GM04504 (cell line): ENCODE data around the gene CSH2.
A peak's percentile ranks its signal among the peaks of the same experiment; 100 is the strongest.

Source experiments
- DNase-seq: peaks from one replicate; pipeline ENCODE4 v3.0.0-alpha.2; 2012; ENCODE audit warnings: low read depth

CSH2 gene

DNA sequence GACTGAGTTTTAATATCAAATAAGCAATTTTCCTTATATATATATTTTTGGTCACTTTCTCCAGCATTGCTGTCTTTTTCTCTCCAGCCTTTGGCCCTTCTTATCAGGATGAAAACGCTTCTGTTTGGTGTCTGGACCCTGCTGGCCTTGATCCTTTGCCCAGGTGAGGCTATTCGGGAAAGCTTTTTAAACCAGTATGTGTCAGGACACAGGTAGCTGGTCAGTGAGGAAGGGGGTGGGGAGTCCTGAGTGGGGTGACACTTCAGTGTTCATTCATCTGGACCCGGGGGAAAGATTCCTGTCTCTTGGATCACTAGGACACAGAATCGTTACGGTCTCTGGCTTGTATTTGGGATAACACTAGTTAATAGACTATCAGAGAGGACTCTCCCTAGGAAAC, 18.8 kb downstream of the CSH2 start:
- no peak for DNase-seq

DNA sequence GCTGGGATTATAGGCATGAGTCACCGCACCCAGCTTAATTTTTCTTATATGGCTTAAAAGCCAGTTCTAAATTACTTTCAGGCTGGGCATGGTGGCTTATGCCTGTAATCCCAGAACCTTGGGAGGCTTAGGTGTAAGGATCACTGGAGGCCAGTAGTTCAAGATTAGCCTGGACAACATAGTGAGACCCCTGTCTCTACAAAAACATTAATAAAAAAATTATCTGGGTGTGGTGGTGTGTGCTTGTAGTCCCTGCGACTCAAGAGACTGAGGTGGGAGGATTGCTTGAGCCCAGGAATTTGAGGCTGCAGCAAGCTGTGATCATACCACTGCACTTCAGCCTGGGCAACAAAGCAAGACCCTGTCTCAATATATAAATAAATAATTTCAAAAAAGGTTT, 20.2 kb downstream of the CSH2 start:
- DNase-seq = no peak

DNA sequence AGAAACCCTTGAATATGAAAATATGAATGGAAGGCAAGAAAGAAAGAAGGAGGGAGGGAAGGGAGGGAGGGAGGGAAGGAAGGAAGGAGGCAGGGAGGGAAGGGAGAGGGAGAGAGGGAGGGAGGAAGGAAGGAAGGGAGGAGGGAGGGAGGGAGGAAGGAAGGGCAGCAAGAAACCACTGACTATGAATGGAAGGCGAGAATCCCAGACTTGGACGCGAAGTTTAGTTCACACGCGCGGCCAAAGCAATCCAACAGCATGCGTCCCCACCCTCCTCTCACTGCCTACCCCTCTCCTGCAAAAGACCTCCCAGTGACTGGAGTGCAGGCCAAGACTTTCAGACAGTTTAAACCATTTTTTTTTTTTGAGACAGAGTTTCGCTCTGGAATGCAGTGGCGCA, 23.1 kb downstream of the CSH2 start:
- DNase-seq = no peak

DNA sequence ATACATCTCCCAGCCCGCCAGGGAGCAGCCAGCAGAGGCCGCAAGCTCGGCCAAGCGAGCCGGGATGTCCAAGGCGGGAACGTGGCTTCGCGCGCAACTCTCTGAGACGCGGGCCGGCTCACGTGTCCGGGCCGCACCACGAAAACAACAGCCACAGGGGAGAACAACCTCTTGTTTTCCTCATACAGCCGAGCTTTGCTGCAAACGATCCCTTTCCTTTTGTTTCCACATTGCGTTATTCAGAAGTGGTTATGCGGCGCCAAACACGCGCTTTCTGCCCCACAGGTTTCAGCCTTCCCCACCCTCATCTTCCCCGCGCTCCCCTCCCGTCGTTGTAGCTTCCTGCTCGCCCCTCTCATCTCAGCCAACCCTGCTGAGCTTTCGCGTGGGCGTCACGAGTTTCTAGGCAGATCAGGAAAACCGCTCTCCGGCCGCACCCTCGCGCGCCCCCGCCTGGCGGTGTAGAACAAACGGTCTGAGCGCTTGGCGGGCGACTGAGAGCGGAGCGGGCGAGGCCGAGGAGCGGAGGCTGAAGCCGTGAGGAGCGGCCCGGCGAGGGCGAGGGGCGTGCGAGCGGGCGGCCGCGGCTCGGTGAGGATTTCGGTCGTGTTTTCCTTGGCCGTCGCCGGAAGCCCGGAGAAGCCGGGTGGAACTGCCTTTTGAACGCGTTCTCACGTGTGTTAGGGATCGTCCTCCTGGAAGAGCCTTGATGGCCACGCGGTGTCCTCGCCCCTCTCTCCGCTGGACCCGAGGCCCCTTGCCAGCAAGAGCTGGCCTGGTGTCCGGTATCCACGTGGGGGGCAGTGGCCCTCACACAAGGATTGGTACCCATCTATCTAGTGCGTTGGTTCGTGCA, 24.4 kb downstream of the CSH2 start:
- peak; percentile 68 for DNase-seq

DNA sequence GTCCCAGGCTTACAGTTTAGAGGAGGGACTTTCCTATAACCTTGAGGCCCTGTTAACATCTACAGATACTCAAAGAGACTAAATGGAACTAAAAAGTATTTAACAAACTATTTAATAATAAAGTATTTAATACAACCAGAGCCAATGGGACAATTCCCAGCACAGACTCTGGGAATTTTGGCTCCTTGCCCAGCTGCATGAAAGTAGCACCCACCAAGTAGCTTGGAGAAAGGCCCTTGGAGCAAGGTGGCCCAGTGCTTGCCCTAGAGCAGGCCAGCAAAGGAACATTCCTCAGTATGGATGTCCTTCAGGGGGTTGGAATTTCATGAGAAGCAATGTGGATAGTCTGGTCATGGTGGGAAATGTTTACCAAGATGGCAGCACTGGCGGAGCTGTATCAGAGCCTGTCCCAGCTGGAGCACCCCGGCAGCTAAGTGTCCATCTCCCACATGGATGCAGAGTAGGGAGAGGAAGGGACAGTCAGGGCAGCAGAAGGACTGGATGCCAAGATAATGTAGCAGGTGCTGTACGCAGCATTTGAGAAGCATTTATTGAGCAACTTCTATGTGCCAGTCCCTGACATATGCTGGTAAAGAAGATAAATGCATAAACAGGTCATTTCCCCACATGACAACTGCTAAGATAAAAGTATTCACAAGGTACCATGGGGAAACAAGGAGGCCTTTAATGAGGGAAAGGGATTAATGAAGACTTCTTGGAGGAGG, 25.8 kb downstream of the CSH2 start:
- DNase-seq = no peak

DNA sequence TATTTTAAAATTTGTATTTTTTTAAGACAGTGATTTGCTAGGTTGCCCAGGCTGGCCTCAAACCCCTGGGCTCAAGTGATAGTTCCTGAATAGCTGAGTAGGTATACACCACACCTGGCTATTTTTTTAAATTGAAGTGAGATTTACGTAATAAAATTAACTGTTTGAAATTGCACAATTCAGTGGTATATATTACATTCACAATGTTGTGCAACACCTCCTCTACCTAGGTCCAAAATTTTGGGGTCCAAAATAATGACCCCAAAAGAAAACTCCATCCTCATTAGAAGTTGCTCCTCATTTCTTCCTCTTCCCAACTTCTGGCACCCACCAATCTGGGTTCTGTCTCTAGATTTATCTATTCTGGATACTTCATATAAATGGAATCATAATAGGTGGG, 28.0 kb downstream of the CSH2 start:
- DNase-seq = no peak

DNA sequence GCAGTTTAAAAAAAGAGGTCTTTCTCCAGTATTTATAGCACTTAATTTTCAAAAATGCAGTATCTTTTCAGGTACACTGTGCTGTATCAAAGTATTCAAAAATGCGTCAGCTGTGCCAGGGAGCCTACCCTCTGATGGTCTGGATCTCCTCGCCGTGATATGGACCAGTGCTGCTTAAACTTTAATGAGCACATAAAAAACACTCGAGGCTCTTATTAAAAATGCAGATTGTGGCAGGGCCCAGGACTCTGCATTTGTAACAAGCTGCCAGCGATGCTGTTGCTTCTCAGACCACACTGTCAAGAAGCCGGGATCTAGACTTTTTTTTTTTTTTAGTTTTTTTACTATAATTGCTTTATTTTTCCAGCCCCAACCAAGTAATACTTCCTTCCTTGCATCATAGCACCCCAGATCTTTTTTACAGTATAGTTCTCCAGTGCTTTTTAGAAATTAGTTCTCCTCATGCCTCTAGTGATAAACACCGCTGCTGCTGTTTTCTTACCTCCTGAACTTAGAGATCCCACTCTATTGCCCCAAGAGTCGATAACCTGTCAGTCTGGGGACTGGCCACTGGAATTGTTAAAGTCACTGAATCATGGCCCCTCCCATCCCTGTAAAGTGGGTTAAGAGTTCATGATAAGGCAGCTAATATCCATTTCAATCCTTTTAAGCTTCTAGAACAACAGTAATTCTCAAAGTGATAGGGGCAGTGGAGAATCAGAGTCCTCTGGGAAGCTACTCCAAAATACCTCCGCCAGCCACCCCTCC, 29.4 kb downstream of the CSH2 start:
- DNase-seq = no peak

DNA sequence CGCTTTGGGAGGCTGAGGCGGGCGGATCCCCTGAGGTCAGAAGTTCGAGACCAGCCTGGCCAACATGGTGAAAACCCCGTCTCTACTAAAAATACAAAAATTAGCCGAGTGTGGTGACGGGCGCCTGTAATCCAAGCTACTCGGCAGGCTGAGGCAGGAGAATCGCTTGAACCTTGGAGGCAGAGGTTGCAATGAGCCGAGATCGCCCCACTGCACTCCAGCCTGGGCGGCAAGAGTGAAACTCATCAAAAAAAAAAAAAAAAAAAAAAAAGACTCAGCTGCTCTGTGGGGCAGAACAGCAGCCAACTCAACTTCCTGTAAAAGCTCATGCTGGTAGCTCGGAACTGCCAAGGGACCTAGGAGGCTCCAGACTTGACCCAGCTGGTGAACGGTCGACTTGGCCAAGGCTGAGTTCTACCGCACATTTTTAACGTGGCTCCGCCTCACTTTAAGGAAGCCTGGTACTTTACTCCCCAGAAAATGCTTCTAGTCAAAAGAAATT, 30.0 kb downstream of the CSH2 start:
- peak; percentile 67 for DNase-seq

DNA sequence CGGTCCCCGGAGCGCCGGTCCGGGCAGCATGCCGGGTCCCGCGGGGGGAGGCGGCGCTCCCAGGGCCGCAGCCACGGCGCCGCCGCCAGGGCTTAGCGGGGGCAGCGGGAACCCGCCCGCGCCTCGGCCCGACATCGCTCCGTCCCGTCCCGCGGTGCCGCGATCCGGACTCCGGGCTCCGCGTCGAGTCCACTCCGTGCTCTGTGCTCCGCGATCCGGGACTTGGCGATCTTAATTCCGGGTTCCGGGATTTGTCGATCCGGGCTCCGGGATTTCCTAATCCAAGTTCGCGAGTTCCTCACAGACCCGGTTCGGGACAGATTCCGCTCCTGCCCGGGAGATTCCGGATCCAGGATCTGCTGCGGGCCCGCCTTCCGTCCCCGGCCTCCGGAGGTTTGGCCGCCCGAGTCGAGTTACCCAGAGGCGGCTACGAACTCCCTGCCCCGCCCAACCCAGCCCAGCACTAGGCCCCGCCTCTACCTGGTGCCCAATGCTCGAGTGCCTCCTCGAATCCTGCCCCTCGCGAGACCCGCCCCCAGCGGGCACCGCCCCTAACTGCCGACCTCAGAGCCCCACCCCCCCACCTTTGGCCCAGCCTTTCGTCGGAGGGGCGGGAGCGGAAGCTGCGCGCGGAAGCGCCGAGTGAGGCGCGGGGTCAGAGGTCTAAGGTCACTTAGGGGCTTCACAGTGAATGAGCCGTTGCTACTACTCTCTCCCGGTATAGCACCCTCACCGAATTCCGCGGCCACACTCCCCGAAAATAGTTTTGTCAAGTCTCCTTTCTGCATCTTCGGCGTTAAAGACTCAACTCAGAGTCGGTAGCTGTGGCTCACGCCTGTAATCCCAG, 30.7 kb downstream of the CSH2 start, which contains the start of gene SMARCD2:
Gene SMARCD2 (minus strand): TSS at position 146 of the 847 bp plus-strand sequence. CDS start 11 bp downstream, at position 135.
- peak; percentile 98 for DNase-seq

DNA sequence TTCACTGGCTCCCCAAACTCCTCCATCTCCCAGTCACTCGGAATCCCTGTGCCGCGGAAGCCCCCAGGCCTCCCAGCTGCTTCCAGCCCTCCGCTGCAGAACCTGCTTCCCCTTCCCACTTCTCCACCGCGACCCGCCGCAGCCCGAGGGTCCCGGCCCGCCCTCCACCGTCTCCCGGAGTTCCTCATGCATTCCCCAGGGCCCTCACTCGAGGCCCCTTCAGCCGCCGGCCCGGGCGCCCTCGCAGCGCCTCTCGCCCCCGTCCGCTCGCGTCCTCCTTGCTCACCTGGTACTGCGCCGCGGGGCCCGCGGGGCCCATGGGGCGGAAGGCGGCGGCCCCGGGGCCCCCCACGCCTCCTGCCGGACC, 31.3 kb downstream of the CSH2 start:
- no peak for DNase-seq

DNA sequence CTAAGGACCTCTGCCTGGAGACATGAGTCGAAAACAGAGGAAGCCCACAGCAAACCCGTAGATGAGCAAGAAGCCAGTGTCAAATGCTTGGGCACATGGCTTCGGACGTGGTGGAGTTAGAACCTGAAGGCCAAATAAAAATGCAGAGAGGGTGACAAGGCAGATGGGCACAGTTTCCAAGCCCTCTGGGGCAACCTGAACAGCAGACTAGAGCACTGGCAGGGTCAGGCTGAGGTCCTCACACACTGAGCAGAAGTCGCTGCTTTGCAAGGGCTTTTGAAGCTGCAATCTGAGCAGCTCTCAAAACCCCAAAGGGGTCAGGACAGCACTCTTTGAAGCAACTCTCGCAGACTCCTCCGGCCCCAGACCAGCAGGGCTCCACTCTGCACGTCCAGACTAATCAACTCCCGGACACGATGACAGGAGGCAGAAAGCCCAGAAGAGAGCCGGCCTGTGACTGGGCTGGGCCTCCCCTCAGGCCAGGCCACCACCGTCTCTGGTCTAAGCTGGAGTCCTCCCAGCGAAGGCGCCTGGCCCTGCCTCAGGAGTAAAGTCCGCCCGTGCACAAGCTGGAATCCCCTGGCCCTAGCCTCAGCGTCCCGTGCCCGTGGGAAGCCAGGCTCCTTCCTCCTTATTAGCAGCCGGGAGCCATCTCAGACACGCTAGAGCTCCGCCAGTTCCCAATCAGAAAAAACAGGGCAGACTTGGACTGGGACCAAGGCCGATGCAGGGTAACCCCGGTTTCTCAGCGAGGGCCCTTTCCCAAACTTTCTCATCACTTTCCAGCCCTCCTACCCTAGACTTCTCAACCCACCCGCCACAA, 31.9 kb downstream of the CSH2 start:
- no peak for DNase-seq

DNA sequence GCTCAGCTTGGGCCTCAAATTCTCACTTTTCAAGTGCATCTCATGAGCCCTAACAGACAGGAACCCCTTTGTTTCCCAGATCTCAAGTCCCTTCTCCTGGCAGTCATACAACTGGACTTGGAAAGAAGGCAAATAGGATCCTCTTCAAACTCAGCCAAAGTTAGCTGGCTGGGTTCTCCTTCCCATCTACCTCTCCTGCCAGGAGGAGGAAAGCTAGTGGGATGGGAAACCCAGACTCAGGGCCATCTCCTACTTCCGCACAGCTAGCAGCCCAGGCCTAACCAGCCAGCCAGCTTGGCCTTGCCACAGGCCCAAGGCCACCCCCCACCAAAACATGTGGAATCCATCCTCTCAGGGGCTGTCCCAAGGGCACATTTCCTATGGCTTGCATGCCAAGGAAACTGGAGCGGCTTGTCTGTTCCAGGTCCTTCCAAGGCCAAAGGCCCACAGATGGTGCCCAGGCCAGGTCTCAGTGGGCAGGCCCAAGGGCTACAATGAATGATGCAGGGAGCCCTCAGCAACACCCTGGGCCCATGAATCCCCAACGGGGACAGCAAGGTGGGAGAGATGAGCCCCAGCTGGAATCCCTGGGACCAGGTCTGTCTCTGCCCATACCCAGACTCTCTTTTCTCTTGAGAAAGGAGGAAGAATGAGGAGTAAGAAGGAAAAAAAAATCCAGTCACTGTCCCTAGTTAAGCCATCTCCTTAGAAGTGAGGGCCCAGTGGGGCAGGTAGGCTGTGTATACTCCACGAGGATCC, 32.7 kb downstream of the CSH2 start:
- peak; percentile 38 for DNase-seq

DNA sequence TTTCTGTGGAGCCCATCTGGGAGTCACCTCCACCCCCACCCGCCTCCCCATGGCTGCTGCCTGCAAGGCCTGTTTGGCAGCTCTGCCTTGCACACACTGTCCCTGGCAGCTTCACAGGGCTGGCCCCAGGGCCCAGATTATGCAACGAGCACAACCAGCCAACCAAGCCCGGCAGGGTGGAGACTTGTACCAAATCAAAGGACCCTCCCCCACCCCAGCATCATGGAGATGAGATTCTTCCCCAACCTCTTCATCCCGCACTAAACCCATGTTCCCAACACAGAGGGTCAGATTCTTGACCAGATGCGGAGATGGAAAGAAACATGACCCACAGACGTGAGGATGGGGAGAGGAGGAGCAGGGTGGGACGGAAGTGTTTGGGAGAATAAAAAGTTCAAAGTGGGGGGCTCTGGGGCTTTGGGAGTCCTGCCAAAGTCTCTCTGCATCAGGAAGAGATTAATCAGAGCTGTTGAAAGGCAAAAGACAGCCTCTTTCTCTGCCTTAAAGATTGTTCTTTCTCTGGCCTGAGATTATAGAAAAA, 34.8 kb downstream of the CSH2 start:
- peak; percentile 52 for DNase-seq

DNA sequence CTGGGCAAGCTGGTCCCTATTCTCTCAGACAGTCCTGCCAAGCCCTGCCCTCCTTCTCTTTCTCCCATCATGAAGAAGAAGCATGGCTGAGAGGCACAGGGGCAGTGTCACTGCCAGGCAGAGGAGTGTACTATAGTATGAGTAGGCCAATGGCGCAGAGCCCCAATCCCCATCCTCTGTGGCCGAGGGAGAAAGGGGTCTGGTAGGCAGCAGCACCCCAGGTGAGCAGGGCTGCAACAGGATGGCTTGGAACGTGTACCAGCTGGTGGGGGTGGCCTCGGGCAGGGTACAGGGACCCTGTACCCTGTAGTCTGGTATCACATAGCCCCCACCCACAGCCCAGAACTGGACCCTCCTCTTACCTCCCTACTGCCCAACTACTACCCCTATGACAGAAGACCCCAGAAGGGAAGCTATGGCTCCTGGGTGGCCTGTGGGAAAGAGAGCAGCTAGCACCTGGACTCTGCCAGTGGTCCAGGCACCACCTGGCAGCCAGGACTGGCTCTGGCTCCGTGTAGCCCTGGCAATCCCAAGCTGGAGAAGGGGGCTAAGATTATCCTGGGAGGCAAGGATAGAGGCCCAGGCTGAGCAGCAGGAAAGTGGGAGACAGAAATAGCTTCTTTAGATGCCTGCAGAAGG, 35.4 kb downstream of the CSH2 start:
- DNase-seq = no peak

DNA sequence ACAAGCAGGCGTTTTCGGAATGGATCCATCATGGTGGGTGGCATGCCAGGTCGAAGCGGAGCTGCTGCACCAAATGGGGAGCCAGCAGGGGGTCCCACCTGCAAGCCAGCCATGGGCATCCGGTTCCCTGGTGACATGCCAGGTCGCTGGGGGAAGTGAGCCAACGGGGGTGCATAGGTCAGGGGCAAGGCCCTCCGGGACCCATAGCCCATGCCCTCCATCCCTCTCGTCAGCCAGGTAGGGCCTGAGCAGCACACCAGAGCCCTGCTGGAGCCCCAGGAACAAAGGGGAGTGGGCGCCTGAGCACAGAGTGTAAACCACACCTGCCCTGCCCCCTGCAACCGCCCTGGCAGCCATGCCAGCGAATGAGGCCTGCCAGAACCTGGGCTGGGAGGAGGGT, 36.0 kb downstream of the CSH2 start:
- DNase-seq = no peak

DNA sequence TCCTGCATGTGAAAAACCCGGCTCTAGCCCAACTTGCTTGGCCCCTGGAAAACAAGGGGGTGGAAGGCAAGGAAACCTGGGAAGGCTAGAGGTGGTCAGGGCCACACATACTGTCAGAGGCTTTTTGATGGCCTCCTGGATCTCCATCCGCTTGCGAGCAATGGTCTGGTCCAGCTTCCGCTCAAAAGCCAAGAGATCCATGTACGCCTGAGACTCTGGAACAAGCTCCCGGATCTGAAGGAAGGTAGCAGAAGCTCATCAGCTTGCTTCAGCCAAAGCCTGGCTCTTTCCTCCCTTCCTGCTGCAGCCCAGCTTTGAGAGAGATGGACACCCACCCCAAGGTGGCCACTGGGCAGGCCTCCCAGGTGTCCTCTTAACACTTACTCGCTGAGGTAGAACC, 36.7 kb downstream of the CSH2 start:
- no peak for DNase-seq

DNA sequence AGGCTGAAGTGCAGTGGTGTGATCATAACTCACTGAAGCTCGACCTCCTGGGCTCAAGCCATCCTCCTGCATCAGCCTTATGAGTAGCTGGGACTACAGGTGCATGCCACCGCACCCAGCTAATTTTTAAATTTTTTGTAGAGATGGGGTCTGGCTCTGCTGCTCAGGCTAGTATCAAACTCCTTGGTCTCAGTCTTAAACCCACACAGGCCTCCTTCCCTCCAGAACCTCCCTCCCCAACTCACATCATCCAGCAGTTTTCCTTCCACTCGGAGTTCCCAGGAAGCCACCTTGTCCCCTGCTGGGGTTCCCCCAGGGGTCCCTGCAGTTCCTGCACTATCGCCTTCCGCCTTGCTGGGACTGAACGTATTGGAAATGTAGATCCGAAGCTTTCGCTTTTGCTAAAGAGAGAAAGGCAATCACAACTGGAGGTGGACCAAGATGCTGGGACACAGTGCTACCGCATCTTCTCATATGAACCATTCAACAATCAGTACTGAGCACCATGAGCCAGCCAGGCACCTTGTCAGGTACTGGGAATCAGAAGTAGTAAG, 38.2 kb downstream of the CSH2 start:
- DNase-seq = no peak

DNA sequence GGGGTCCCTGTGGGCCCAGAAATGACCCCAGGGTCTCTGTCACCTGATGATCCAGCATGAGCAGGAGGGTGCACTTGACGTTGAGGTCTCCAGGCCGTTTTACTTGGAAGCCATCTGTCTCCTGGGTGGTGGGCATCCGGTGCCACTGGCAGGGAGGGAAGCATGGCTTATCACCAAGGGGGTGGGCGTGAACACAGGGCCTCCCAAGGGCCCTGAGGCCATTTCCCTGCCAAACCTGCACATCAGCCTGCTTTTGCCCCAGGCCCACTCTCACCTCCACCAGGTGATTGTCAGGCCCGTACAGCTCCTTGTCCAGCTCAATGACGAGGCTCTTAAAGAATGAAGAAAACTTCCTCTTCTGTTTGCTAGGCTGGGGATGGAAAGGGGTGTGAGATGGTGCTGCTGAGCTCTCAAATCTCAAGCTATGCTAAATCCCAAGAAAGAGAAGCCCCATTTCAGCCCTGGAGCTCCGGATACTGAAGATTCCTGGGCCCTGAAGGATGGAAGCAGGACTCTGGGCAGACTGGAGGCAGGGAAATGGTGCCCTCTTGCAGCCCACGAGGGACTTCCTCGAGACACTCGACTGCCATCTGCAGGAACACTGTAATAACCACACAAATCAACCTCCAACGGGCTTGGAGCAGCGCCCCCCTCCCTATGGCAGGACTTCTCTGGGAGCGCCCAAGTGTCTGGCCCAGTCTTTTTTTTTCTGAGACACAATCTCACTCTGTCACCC, 38.9 kb downstream of the CSH2 start:
- DNase-seq = peak; percentile 60
